GM23338 (cell line): ENCODE measurements around the gene PRAMEF17. TPM values are rescaled to one million over a fixed set of nuclear protein-coding genes. Genes with fewer than 3 reads are reported as not detected.
"Not testable (repeated sequence)": the region's sequence is repeated elsewhere in the genome, so short reads cannot be mapped to it uniquely, and the experiment has no call there.

Source experiments
- ATAC-seq: fragments of 200-7000 bp; cut with Tn5 transposase; 3 replicates; pipeline ENCODE4 v1.9.1; 2020
- DNase-seq: peaks from one replicate; pipeline ENCODE4 v3.0.0-alpha.2; 2015; ENCODE audit warnings: low spot score
- H2AFZ ChIP-seq: fragments of 200-600 bp; sonication (generic); 2 replicates; pipeline ENCODE4 v1.8.0; 2016; ENCODE audit warnings: antibody characterized with exemption, mild to moderate bottlenecking, moderate library complexity
- H3F3A ChIP-seq: fragments of 200-600 bp; sonication (generic); replicated peaks from 2 replicates; pipeline ENCODE4 v1.8.0; 2017; ENCODE audit warnings: antibody characterized with exemption, mixed run types, low read depth
- H3K27ac ChIP-seq: fragments of 200-600 bp; sonication (generic); 2 replicates; pipeline ENCODE4 v1.6.1; 2016; ENCODE audit warnings: low read depth
- H3K27me3 ChIP-seq: fragments of 200-600 bp; sonication (generic); 2 replicates; pipeline ENCODE4 v1.8.0; 2016; ENCODE audit warnings: mild to moderate bottlenecking, mixed run types, moderate library complexity; ENCODE audit not compliant: insufficient read depth
- H3K36me3 ChIP-seq: fragments of 200-600 bp; sonication (generic); 2 replicates; pipeline ENCODE4 v1.8.0; 2016; ENCODE audit warnings: mild to moderate bottlenecking; ENCODE audit not compliant: insufficient read depth
- H3K4me1 ChIP-seq: fragments of 200-600 bp; sonication (generic); 2 replicates; pipeline ENCODE4 v1.8.0; 2016; ENCODE audit warnings: mild to moderate bottlenecking, moderate library complexity; ENCODE audit not compliant: insufficient read depth
- H3K4me2 ChIP-seq: fragments of 200-600 bp; sonication (generic); 2 replicates; pipeline ENCODE4 v1.7.1; 2017; ENCODE audit warnings: mixed run types
- H3K4me3 ChIP-seq: fragments of 200-600 bp; sonication (generic); 2 replicates; pipeline ENCODE4 v1.6.1; 2016; ENCODE audit warnings: mixed run types
- H3K79me2 ChIP-seq: fragments of 200-600 bp; sonication (generic); replicated peaks from 2 replicates; pipeline ENCODE4 v1.8.0; 2017; ENCODE audit warnings: mild to moderate bottlenecking; ENCODE audit not compliant: insufficient read depth
- H3K9me2 ChIP-seq: fragments of 200-600 bp; sonication (generic); 2 replicates; pipeline ENCODE4 v1.8.0; 2017; ENCODE audit not compliant: insufficient read depth
- H4K20me1 ChIP-seq: fragments of 200-600 bp; sonication (generic); replicated peaks from 2 replicates; pipeline ENCODE4 v1.8.0; 2017; ENCODE audit warnings: mild to moderate bottlenecking; ENCODE audit not compliant: insufficient read depth
- H3K27ac Mint-ChIP-seq: 2 replicates; pipeline ENCODE4 v1.8.0; 2020; ENCODE audit warnings: inconsistent platforms, mild to moderate bottlenecking, moderate library complexity, mixed read lengths
- H3K27me3 Mint-ChIP-seq: 3 replicates; pipeline ENCODE4 v1.8.0; 2022; ENCODE audit warnings: low read depth, mild to moderate bottlenecking, moderate library complexity, mixed read lengths, inconsistent platforms; ENCODE audit not compliant: insufficient read depth, poor library complexity
- H3K36me3 Mint-ChIP-seq: 3 replicates; pipeline ENCODE4 v1.8.0; 2021; ENCODE audit warnings: low read depth, mild to moderate bottlenecking, inconsistent platforms, moderate library complexity, mixed read lengths
- H3K4me1 Mint-ChIP-seq: 3 replicates; pipeline ENCODE4 v1.8.0; 2020; ENCODE audit warnings: mild to moderate bottlenecking, inconsistent platforms, mixed read lengths
- H3K4me3 Mint-ChIP-seq: 3 replicates; pipeline ENCODE4 v1.8.0; 2021; ENCODE audit warnings: moderate library complexity, mild to moderate bottlenecking, inconsistent platforms, mixed read lengths
- H3K9me3 Mint-ChIP-seq: 3 replicates; pipeline ENCODE4 v1.8.0; 2020; ENCODE audit warnings: moderate library complexity, mild to moderate bottlenecking, inconsistent platforms, mixed read lengths
- EZH2 ChIP-seq: fragments of 200-600 bp; sonication (generic); IDR thresholded peaks from one replicate; pipeline ENCODE4 v1.8.0; 2017; ENCODE audit warnings: antibody characterized with exemption, mild to moderate bottlenecking, low read depth; ENCODE audit not compliant: unreplicated experiment
- polyA plus RNA-seq: library from polyadenylated mRNA; unstranded; fragments of >200 nt; fragmentation: Nextera tagmentation; extraction: Ambion mirVana; gene quantifications from 2 replicates; pipeline ENCODE4 v1.2.1, GENCODE V29; 2016
- total RNA-seq: library from RNA; depleted of rRNA; stranded (reverse); fragments of >200 nt; shearing (Covaris generic); gene quantifications from 2 replicates; pipeline ENCODE4 v1.2.3, GENCODE V29; 2014
- TF ChIP-seq, protein P1 (sequence below): fragments of 250-450 bp; sonication (Bioruptor Pico); IDR thresholded peaks from 2 replicates; pipeline ENCODE4 v1.5.0; 2020; ENCODE audit warnings: mild to moderate bottlenecking, moderate library complexity

The PRAMEF17 gene
- total and polyA plus RNA-seq, 2 experiments from 2014 or later = not detected

- not testable (repeated sequence) for H3F3A ChIP-seq, H3K9me2 ChIP-seq, H3K36me3 ChIP-seq, DNase-seq, H3K4me3 ChIP-seq, H3K4me1 Mint-ChIP-seq, H3K27ac Mint-ChIP-seq, H2AFZ ChIP-seq, H4K20me1 ChIP-seq, H3K4me3 Mint-ChIP-seq, H3K27ac ChIP-seq, H3K4me2 ChIP-seq, H3K27me3 ChIP-seq, H3K79me2 ChIP-seq, H3K4me1 ChIP-seq, ATAC-seq, H3K27me3 Mint-ChIP-seq
- Mint-ChIP-seq H3K9me3 (peaks cover 97% of the 10 kb centered on the region), H3K36me3 (peaks cover 48% of the 10 kb centered on the region)
Observed at GRCh38 chr1:13433694-13434358, 44.4 kb downstream of the PRAMEF17 start.

DNA sequence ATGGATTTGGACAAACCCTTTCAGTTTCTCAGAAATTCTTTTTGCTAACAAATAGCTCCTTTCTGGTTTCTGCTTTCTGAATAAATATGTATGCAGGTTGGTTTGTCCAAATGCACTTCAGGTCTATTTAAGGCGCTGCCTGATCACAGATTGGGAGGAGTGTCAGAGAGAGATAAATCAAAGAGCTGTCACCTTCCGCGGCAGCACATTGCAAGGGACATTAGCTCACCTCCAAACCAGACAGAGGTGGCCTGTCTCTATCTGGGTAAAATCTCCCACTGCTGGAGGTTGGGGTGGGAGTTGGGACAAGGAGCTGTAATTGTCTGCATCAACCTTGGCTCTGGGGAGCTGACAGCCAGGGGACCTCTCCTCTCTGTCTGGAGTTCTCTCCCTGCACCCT is 46.0 kb downstream of the PRAMEF17 start:
- Histone ChIP-seq H3K27ac (no peak overlapping the region), H3K79me2 (no peaks in the 10 kb centered on the region), H3K9me2 (no peaks in the 10 kb centered on the region), H3K4me1 (no peaks in the 10 kb centered on the region), H2AFZ (no peak overlapping the region), H3K4me2 (no peak overlapping the region), H3K4me3 (no peak overlapping the region), H3K27me3 (no peaks in the 10 kb centered on the region), H3K36me3 (no peaks in the 10 kb centered on the region), H4K20me1 (no peaks in the 10 kb centered on the region), H3F3A (no peaks in the 10 kb centered on the region)
- H3K27me3 Mint-ChIP-seq = peaks cover 9% of the 10 kb centered on the region
- H3K27ac Mint-ChIP-seq = no peak overlapping the region
- DNase-seq = no peak
- H3K4me1 Mint-ChIP-seq = no peaks in the 10 kb centered on the region
- no peak overlapping the region for H3K4me3 Mint-ChIP-seq
- H3K36me3 Mint-ChIP-seq = peaks cover 43% of the 10 kb centered on the region
- peaks cover 88% of the 10 kb centered on the region for H3K9me3 Mint-ChIP-seq
- ATAC-seq = no peak
- TF ChIP-seq EZH2 = no peak
- TF ChIP-seq, protein P1, sequence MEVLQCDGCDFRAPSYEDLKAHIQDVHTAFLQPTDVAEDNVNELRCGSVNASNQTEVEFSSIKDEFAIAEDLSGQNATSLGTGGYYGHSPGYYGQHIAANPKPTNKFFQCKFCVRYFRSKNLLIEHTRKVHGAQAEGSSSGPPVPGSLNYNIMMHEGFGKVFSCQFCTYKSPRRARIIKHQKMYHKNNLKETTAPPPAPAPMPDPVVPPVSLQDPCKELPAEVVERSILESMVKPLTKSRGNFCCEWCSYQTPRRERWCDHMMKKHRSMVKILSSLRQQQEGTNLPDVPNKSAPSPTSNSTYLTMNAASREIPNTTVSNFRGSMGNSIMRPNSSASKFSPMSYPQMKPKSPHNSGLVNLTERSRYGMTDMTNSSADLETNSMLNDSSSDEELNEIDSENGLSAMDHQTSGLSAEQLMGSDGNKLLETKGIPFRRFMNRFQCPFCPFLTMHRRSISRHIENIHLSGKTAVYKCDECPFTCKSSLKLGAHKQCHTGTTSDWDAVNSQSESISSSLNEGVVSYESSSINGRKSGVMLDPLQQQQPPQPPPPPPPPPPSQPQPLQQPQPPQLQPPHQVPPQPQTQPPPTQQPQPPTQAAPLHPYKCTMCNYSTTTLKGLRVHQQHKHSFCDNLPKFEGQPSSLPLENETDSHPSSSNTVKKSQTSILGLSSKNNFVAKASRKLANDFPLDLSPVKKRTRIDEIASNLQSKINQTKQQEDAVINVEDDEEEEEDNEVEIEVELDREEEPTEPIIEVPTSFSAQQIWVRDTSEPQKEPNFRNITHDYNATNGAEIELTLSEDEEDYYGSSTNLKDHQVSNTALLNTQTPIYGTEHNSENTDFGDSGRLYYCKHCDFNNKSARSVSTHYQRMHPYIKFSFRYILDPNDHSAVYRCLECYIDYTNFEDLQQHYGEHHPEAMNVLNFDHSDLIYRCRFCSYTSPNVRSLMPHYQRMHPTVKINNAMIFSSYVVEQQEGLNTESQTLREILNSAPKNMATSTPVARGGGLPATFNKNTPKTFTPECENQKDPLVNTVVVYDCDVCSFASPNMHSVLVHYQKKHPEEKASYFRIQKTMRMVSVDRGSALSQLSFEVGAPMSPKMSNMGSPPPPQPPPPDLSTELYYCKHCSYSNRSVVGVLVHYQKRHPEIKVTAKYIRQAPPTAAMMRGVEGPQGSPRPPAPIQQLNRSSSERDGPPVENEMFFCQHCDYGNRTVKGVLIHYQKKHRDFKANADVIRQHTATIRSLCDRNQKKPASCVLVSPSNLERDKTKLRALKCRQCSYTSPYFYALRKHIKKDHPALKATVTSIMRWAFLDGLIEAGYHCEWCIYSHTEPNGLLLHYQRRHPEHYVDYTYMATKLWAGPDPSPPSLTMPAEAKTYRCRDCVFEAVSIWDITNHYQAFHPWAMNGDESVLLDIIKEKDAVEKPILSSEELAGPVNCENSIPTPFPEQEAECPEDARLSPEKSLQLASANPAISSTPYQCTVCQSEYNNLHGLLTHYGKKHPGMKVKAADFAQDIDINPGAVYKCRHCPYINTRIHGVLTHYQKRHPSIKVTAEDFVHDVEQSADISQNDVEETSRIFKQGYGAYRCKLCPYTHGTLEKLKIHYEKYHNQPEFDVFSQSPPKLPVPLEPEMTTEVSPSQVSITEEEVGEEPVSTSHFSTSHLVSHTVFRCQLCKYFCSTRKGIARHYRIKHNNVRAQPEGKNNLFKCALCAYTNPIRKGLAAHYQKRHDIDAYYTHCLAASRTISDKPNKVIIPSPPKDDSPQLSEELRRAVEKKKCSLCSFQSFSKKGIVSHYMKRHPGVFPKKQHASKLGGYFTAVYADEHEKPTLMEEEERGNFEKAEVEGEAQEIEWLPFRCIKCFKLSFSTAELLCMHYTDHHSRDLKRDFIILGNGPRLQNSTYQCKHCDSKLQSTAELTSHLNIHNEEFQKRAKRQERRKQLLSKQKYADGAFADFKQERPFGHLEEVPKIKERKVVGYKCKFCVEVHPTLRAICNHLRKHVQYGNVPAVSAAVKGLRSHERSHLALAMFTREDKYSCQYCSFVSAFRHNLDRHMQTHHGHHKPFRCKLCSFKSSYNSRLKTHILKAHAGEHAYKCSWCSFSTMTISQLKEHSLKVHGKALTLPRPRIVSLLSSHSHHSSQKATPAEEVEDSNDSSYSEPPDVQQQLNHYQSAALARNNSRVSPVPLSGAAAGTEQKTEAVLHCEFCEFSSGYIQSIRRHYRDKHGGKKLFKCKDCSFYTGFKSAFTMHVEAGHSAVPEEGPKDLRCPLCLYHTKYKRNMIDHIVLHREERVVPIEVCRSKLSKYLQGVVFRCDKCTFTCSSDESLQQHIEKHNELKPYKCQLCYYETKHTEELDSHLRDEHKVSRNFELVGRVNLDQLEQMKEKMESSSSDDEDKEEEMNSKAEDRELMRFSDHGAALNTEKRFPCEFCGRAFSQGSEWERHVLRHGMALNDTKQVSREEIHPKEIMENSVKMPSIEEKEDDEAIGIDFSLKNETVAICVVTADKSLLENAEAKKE (CRISPR knock-in tag) = no peak

GRCh38 chr1:13439104-13439783 is 49.8 kb downstream of the PRAMEF17 start:
- H3K27ac Mint-ChIP-seq, H3K4me2 ChIP-seq, H3K79me2 ChIP-seq, H3K4me1 Mint-ChIP-seq, H3K4me3 ChIP-seq, H3K4me1 ChIP-seq, H3F3A ChIP-seq, H3K36me3 ChIP-seq, ATAC-seq, H3K27me3 Mint-ChIP-seq, H3K27me3 ChIP-seq, H4K20me1 ChIP-seq, DNase-seq, H3K4me3 Mint-ChIP-seq, H3K27ac ChIP-seq, H3K9me2 ChIP-seq, H2AFZ ChIP-seq: not testable (repeated sequence)
- peaks cover 85% of the 10 kb centered on the region for H3K9me3 Mint-ChIP-seq
- peaks cover 41% of the 10 kb centered on the region for H3K36me3 Mint-ChIP-seq
